ENCODE data around the gene BTNL8.

DNA sequence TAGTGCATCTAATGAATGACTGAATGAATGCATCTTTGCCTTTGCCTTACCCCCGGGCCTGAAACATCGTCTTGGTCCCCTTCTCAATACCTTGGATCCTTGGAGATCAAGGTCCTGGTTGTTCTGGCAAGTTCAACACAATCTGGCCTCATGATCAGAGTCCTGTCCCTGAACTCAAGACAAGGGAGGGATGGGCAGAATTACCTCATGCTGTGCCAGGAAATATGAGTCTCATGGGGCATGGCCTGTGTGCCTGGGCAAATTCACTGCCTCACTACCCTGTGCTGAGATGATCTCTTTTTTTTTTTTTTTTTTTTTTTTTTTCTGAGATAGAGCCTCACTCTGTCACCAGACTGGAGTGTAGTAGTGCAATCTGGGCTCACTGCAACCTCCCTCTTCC, 89.1 kb downstream of the BTNL8 start:
- TF ChIP-seq, protein P1, sequence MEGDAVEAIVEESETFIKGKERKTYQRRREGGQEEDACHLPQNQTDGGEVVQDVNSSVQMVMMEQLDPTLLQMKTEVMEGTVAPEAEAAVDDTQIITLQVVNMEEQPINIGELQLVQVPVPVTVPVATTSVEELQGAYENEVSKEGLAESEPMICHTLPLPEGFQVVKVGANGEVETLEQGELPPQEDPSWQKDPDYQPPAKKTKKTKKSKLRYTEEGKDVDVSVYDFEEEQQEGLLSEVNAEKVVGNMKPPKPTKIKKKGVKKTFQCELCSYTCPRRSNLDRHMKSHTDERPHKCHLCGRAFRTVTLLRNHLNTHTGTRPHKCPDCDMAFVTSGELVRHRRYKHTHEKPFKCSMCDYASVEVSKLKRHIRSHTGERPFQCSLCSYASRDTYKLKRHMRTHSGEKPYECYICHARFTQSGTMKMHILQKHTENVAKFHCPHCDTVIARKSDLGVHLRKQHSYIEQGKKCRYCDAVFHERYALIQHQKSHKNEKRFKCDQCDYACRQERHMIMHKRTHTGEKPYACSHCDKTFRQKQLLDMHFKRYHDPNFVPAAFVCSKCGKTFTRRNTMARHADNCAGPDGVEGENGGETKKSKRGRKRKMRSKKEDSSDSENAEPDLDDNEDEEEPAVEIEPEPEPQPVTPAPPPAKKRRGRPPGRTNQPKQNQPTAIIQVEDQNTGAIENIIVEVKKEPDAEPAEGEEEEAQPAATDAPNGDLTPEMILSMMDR (IDR thresholded peaks at IDR 0.05) = no peak
- TF ChIP-seq POLR2A (IDR thresholded peaks at IDR 0.05) = no peak

Data from upper lobe of left lung (tissue), 4 donors.